Measurements from ENCODE around the gene PLEKHG3.

- TF ChIP-seq, protein P1, sequence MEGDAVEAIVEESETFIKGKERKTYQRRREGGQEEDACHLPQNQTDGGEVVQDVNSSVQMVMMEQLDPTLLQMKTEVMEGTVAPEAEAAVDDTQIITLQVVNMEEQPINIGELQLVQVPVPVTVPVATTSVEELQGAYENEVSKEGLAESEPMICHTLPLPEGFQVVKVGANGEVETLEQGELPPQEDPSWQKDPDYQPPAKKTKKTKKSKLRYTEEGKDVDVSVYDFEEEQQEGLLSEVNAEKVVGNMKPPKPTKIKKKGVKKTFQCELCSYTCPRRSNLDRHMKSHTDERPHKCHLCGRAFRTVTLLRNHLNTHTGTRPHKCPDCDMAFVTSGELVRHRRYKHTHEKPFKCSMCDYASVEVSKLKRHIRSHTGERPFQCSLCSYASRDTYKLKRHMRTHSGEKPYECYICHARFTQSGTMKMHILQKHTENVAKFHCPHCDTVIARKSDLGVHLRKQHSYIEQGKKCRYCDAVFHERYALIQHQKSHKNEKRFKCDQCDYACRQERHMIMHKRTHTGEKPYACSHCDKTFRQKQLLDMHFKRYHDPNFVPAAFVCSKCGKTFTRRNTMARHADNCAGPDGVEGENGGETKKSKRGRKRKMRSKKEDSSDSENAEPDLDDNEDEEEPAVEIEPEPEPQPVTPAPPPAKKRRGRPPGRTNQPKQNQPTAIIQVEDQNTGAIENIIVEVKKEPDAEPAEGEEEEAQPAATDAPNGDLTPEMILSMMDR (IDR thresholded peaks at IDR 0.05): no peak
- TF ChIP-seq POLR2A (IDR thresholded peaks at IDR 0.05): no peak
Measured at GRCh38 chr14:64773577-64773976, 69.4 kb downstream of the PLEKHG3 start.
